DND-41 (cell line): ENCODE data around the gene LSM7.

Source experiments
- ATAC-seq: fragments of 200-7000 bp; cut with Tn5 transposase; 3 replicates; pipeline ENCODE4 v1.9.1; 2021; ENCODE audit warnings: low read depth; ENCODE audit not compliant: insufficient read depth
- DNase-seq: peaks from one replicate; pipeline ENCODE4 v3.0.0-alpha.2; 2020
- H2AFZ ChIP-seq: 2 replicates; pipeline ENCODE4 v1.6.0; 2012; ENCODE audit warnings: low read depth, low read length
- H3K27ac ChIP-seq: 2 replicates; pipeline ENCODE4 v1.5.1; 2012; ENCODE audit warnings: low read length, inconsistent platforms
- H3K27me3 ChIP-seq: fragments of 200-600 bp; sonication (generic); 2 replicates; pipeline ENCODE4 v1.6.0; 2012; ENCODE audit warnings: low read length, mild to moderate bottlenecking, inconsistent platforms; ENCODE audit not compliant: insufficient read depth, poor library complexity
- H3K36me3 ChIP-seq: 2 replicates; pipeline ENCODE4 v1.5.1; 2012; ENCODE audit warnings: low read length, inconsistent platforms; ENCODE audit not compliant: insufficient read depth
- H3K4me1 ChIP-seq: 2 replicates; pipeline ENCODE4 v1.5.1; 2012; ENCODE audit warnings: mild to moderate bottlenecking, low read length; ENCODE audit not compliant: insufficient read depth
- H3K4me2 ChIP-seq: 2 replicates; pipeline ENCODE4 v1.6.0; 2012; ENCODE audit warnings: mild to moderate bottlenecking, moderate library complexity, low read length, inconsistent platforms; ENCODE audit not compliant: insufficient read depth
- H3K4me3 ChIP-seq, 2 experiments: fragments of 200-600 bp in 1 of 2; shearing (Covaris generic) in 1 of 2; 2 replicates each; pipeline ENCODE4 v1.5.1; 2012 to 2016; ENCODE audit warnings: inconsistent platforms in 2 of 2, low read length in 2 of 2, mild to moderate bottlenecking in 2 of 2, low read depth in 1 of 2, moderate library complexity in 1 of 2
- H3K79me2 ChIP-seq: 2 replicates; pipeline ENCODE4 v1.6.0; 2012; ENCODE audit warnings: low read length, inconsistent platforms; ENCODE audit not compliant: insufficient read depth
- H3K9ac ChIP-seq: 2 replicates; pipeline ENCODE4 v1.6.0; 2012; ENCODE audit warnings: low read depth, mild to moderate bottlenecking, inconsistent platforms, low read length, moderate library complexity
- H3K9me3 ChIP-seq: 2 replicates; pipeline ENCODE4 v1.5.1; 2012; ENCODE audit warnings: low read length, moderate library complexity, mild to moderate bottlenecking, inconsistent platforms; ENCODE audit not compliant: insufficient read depth, severe bottlenecking
- H4K20me1 ChIP-seq: 2 replicates; pipeline ENCODE4 v1.6.0; 2012; ENCODE audit warnings: low read length; ENCODE audit not compliant: insufficient read depth
- EZH2 ChIP-seq: IDR thresholded peaks from 3 replicates; pipeline ENCODE4 v1.6.1; 2012; ENCODE audit warnings: borderline replicate concordance, low read depth, mild to moderate bottlenecking, moderate library complexity, low read length, inconsistent platforms; ENCODE audit not compliant: severe bottlenecking
- TF ChIP-seq, protein P1 (sequence below): IDR thresholded peaks from 2 replicates; pipeline ENCODE4 v1.5.1; 2012; ENCODE audit warnings: borderline replicate concordance, low read length, moderate library complexity, mild to moderate bottlenecking; ENCODE audit not compliant: poor library complexity, severe bottlenecking; ENCODE audit errors: extremely low read depth

The LSM7 gene

GRCh38 chr19:2311093-2311492, 17.3 kb downstream of the LSM7 start:
- no peak overlapping the region for H2AFZ ChIP-seq
- no peaks in the 10 kb centered on the region for H3K79me2 ChIP-seq
- H3K9me3 ChIP-seq: no peaks in the 10 kb centered on the region
- no peak for ATAC-seq
- no peaks in the 10 kb centered on the region for H4K20me1 ChIP-seq
- H3K27me3 ChIP-seq: no peaks in the 10 kb centered on the region
- DNase-seq: no peak
- H3K27ac ChIP-seq: no peak overlapping the region
- H3K4me1 ChIP-seq: no peaks in the 10 kb centered on the region
- H3K9ac ChIP-seq: no peak overlapping the region
- H3K4me2 ChIP-seq: no peak overlapping the region
- H3K4me3 ChIP-seq: no peak overlapping the region
- H3K36me3 ChIP-seq: no peaks in the 10 kb centered on the region
- no peak for TF ChIP-seq EZH2
- TF ChIP-seq, protein P1, sequence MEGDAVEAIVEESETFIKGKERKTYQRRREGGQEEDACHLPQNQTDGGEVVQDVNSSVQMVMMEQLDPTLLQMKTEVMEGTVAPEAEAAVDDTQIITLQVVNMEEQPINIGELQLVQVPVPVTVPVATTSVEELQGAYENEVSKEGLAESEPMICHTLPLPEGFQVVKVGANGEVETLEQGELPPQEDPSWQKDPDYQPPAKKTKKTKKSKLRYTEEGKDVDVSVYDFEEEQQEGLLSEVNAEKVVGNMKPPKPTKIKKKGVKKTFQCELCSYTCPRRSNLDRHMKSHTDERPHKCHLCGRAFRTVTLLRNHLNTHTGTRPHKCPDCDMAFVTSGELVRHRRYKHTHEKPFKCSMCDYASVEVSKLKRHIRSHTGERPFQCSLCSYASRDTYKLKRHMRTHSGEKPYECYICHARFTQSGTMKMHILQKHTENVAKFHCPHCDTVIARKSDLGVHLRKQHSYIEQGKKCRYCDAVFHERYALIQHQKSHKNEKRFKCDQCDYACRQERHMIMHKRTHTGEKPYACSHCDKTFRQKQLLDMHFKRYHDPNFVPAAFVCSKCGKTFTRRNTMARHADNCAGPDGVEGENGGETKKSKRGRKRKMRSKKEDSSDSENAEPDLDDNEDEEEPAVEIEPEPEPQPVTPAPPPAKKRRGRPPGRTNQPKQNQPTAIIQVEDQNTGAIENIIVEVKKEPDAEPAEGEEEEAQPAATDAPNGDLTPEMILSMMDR: no peak

DNA sequence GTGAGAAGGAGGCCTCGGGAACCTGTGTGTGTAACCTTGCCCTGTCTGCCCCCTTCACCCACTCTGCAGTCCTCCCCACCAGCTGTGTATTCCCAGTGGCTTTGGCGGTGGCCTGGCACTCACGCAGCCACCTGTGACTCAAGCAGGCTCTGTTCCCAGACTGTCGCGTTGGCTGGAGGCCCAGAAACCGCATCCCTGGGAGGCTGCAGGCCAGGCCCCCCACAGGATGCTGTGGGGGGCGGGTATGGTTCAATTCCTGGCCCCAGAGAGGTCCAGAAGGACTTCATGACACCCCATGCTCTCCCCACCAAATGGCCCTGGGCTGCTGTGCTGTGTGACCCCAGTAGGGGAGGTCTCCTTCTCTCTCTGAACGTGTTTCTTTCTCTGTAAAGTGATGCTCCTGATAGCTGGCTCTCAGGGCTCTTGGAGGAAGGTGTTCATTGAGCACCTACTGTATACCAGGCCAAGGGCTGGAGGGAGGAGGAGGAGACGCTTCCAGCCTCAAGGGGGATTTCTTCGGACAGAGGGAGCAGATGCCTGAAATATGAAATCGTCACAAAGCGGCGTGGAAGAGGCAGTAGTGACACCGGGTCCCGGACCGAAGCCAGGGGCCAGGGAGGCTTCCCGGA, 18.5 kb downstream of the LSM7 start:
- H3K9ac ChIP-seq: no peak overlapping the region
- no peak for TF ChIP-seq EZH2
- TF ChIP-seq, protein P1: no peak
- H4K20me1 ChIP-seq: no peaks in the 10 kb centered on the region
- no peaks in the 10 kb centered on the region for H3K79me2 ChIP-seq
- ATAC-seq (peak; percentile 81), DNase-seq (peak; percentile 69)
- H3K9me3 ChIP-seq: no peaks in the 10 kb centered on the region
- H3K4me3 ChIP-seq: no peak overlapping the region
- H3K27me3 ChIP-seq: no peaks in the 10 kb centered on the region
- no peaks in the 10 kb centered on the region for H3K36me3 ChIP-seq
- H2AFZ ChIP-seq: no peak overlapping the region
- H3K4me1 ChIP-seq: no peaks in the 10 kb centered on the region
- H3K27ac ChIP-seq: no peak overlapping the region
- no peak overlapping the region for H3K4me2 ChIP-seq

GRCh38 chr19:2308114-2308556, 20.3 kb downstream of the LSM7 start, which contains the start of gene LINGO3:
Gene LINGO3 (minus strand): TSS chr19:2308154. CDS start chr19:2291776, 16,378 bp downstream.
- H3K27ac ChIP-seq: no peak within 1 kb of the TSS
- no peaks in the 10 kb centered on the region for H3K79me2 ChIP-seq
- no peak within 1 kb of the TSS for H2AFZ ChIP-seq
- DNase-seq (no peak), ATAC-seq (no peak)
- no peaks in the 10 kb centered on the region for H3K27me3 ChIP-seq
- H3K4me3 ChIP-seq: no peak within 1 kb of the TSS
- TF ChIP-seq, protein P1: no peak
- no peak for TF ChIP-seq EZH2
- H3K9me3 ChIP-seq: no peaks in the 10 kb centered on the region
- no peaks in the 10 kb centered on the region for H3K36me3 ChIP-seq
- no peaks in the 10 kb centered on the region for H4K20me1 ChIP-seq
- no peak within 1 kb of the TSS for H3K4me2 ChIP-seq
- H3K4me1 ChIP-seq: no peaks in the 10 kb centered on the region
- H3K9ac ChIP-seq: no peak within 1 kb of the TSS
